ENCODE results near the gene CAPN15.
"Not testable (repeated sequence)": the region's sequence is repeated elsewhere in the genome, so short reads cannot be mapped to it uniquely, and the experiment has no call there.

CAPN15 gene

DNA sequence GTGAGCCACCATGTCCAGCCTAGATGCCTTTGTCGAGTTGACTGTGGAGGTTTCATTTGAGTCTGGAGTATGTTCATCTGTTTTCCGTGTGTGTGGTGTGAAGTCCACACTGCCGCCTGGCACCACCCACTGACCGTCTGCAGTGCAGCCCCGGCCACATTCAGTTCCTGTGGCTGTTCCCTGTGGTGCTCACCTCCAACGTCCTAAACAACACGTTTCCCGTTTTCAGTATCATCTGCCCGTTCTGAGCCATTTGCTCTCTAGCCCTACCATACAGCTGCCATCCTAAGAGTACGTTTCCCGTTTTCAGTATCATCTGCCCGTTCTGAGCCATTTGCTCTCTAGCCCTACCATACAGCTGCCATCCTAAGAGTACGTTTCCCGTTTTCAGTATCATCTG, 20.0 kb upstream of the CAPN15 start:
- not testable (repeated sequence) for DNase-seq (ENCODE audit: low spot score)

DNA sequence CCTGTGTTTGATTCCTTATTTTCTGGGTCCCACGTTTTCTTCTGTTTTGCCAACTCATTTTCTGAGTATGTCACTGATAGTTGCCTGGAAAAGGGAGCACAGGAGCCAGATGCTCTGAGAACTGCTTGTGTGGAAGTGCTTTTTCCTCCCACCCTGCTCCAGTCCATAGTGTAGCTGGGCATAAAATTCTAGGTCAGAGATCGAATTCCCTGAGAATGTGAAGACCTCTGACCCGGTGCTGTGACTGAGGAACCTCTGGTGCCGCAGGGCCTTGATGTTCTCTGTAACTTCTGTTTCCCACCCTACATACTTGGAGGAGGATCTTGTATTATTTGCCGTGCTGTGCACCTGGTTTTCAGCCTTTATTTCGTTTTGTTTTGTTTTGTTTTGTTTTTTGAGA, 19.5 kb upstream of the CAPN15 start:
- DNase-seq (ENCODE audit: low spot score): no peak

DNA sequence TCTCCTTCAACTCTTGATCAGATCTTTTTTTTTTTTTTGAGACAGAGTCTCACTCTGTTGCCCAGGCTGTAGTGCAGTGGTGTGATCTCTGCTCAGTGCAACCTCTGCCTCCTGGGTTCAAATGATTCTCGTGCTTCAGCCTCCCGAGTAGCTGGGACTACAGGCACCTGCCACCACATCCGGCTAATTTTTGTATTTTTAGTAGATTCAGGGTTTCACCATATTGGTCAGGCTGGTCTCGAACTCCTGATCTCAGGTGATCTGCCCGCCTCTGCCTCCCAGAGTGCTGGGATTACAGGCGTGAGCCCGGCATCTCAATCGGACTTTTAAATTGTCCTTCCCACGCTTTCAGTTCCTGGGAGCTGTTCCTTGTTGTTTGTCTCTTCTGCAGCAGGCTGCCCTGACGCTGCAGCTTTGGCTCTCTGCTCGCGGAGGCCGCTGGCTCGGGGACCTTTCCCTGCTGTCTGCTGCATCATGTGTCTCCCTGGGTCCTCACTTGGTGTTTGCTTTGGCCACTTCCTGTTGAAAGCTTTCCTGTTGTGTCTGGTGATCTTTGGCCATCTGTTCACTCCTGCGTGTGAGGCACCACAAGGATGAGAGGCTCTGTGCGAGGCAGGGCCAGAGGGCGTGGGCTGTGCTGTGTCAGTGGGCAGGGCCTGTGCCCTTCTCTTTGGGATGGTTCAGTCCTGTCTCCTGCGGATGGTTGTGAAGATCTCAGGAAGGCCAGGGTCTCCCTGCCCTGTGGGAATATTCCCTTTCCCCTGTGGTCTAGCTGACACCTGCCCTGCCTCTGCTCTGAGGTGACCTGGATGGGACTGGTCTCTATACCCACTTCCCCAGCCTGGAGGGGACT, 18.4 kb upstream of the CAPN15 start:
- DNase-seq (ENCODE audit: low spot score): no peak

GRCh38 chr16:510066-510825, 17.3 kb upstream of the CAPN15 start:
- no peak for DNase-seq (ENCODE audit: low spot score)

- DNase-seq (ENCODE audit: low spot score): no peak
Observed at GRCh38 chr16:512802-513201, 14.7 kb upstream of the CAPN15 start.

GRCh38 chr16:513950-514349, 13.6 kb upstream of the CAPN15 start:
- no peak for DNase-seq (ENCODE audit: low spot score)

DNA sequence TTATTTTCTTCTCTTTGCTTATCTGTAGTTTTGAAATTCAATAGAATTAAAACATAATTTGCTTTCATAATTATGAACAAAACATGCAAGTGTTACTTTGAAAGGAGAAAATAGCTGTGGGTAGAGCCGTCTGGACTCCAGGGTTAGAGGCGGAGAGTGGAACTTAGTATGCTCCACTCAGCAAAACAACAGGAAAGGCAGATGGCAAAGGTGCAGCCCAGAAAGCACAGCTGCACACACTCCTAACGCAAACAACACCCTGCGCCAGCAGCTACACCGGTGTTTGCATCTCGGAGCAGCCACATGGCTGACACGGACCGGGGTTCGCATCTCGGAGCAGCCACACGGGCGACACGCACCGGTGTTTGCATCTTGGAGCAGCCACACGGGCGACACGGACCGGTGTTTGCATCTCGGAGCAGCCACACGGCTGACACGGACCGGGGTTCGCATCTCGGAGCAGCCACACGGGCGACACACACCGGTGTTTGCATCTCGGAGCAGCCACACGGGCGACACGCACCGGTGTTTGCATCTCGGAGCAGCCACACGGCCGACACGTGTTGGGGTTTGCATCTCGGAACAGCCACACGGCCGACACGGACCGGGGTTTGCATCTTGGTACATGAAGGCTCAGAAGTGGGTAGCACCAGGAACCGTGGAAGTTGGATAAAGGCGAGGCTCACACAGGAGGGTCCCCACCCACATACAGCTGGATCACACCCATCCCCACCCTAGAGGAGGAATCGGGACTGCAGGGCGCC, 12.2 kb upstream of the CAPN15 start:
- no peak for DNase-seq (ENCODE audit: low spot score)

DNA sequence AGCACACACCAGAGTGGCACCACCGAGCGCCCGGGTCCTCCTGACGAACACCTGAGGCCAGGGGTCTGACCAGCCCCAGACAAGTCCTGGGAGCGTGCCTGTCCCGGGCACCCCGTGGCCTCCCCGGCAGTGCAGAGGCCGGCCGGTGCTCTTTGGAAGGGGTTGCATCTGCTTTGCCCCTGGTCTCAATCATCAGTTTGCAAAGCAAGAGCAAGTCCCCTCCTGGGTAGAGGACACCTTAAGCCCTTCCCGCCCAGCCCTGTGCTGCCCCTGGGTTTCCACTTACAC, 11.6 kb upstream of the CAPN15 start:
- no peak for DNase-seq (ENCODE audit: low spot score)

DNA sequence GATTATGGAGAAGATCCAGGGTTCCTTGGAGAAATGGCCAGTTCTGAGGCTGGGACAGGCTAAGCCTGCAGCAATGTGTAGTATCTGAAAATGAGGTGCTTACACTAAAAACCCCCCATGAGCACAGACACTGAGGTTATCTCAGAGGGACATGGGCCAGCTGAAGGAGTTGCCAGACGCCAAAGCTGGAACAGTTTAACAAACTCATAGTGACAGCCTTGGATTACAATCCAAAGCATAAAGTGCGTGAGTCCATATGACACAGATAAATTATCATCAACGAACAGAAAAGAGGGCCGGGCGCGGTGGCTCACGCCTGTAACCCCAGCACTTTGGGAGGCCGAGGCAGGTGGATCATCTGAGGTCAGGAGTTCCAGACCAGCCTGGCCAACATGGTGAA, 11.2 kb upstream of the CAPN15 start:
- no peak for DNase-seq (ENCODE audit: low spot score)

DNA sequence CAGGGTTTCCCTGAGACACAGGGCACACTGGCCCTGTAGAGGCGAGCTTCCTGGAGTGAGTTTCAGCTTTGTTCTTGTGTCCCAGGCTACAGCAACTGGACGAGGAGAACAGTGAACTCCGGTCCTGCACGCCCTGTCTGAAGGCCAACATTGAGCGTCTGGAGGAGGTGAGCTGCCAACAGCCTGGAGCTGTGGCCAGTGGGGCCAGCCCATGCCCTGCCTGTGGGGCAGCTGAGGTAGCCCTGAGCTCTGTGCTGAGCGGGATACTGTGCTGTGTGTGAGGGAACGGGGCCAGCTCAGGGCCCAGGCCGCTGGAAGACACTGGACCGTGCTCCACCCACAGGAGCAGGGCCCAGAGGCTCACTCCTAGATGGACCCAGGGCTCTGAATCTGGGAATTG, 8.7 kb upstream of the CAPN15 start:
- DNase-seq (ENCODE audit: low spot score): no peak

DNA sequence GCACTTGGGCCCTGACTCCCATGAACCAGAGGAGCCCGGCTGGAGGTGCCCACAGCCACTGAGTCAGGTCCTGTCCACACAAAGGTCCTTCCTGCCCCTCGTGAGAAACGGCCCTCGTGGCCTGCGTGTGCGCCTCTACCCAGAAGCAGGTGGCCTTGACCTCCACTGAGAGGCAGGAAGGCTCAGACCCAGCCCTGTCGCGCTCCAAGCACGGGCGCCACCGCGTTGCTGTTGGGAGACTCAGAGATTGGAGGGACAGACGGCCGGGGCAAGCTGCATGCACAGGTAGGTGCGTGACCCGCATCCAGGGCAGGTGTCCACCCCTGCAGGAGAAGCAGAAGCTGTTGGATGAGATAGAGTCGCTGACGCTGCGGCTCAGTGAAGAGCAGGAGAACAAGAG, 8.1 kb upstream of the CAPN15 start:
- DNase-seq (ENCODE audit: low spot score): no peak

DNA sequence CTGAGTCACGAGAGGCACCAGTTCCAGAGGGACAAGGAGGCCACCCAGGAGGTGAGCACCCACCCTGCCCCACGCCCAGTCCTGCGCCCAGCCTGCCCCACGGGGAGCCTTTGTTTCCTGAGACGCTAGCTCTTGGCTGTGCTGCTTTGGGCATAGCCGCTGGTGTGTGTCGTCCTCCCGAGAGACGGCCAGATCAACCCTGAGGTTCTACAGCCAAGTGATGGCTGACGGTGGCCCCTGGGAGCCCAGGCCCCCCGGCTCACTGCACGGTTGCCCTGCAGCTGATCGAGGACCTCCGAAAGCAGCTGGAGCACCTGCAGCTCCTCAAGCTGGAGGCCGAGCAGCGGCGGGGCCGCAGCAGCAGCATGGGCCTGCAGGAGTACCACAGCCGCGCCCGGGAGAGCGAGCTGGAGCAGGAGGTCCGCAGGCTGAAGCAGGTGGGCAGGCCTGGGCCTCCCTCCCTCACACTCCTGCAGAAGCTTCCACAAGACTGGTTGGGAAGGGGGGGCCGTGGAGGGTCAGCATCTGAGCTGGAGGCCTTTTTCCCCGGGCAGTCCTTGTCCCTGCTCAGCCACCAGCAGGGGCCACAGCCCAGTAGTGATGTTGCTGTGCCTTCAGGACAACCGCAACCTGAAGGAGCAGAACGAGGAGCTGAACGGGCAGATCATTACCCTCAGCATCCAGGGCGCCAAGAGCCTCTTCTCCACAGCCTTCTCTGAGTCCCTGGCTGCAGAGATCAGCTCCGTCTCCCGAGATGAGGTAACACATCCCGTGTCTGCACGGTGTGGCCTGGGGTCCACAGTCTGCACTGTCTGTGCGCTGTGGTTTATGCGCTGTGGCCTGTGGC, 7.4 kb upstream of the CAPN15 start:
- DNase-seq (ENCODE audit: low spot score): no peak

GRCh38 chr16:520847-521246, 6.7 kb upstream of the CAPN15 start:
- DNase-seq (ENCODE audit: low spot score): no peak

- DNase-seq (ENCODE audit: low spot score): no peak
Observed at GRCh38 chr16:521381-522210, 5.9 kb upstream of the CAPN15 start.

DNA sequence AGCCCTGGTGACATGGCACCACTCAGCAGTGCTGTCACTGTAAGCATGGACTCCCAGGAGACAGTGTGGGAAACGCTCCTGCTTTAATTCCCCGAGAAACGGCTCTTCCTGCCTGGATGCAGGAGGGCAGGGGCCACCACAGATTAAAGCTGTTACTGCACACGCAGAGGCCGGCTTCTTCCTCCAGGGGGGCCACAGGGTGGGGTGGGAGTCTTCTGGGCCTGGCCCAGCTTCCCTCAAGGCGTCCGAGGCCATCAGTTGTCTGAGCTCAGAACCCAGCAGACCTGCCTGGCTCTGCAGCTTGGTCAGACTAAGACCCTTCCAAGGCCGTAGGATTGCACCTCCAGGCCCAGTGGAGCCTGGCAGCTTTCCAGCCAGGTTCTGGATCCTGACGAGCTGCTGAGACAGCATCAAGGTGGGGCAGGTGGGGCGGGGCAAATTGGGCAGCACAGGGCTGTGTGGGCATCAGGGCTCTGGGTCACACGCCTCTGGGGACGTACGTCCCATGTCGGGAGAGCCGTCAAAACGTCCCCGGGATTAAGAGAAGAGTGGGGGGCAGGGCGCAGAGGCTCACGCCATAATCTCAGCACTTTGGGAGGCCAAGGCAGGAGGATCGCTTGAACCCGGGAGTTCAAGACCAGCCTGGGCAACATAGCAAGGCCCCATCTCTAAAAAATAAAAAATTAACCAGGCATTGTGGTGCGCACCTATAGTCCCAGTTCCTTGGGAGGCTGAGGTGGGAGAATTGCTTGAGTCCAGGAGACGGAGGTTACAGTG, 5.0 kb upstream of the CAPN15 start:
- DNase-seq (ENCODE audit: low spot score): no peak

DNA sequence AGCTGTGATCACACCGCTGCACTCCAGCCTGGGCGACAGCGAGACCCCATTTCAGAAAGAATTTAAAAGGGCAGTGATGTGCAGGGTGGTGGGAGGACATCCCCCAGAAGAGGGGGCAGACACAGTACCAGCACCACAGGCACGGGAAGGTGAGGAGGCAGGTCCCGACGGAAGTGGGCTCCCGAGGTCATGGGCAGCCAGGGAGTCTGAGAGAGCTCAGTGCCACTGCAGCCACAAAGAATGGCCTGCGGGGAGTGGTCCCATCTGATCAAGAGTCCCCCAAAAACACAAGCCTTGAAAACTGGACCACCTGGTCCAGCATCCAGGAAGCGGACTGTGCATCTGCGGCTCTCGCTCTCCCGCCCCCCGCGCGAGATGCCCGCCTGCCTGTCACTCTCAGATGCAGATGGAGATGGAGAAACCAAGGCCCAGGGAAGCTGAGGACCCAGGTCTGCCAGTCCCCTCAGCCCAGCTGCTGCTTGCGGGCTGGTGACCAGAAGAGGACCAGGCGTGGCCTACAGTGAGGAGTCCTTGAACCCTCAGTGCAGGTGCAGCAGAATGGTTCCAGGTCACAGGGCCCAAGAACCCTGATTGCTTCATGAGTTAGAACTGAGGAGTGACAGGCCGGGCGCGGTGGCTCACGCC, 4.3 kb upstream of the CAPN15 start:
- no peak for DNase-seq (ENCODE audit: low spot score)

- DNase-seq (ENCODE audit: low spot score): no peak
Observed at GRCh38 chr16:524274-525040, 3.1 kb upstream of the CAPN15 start.

GRCh38 chr16:525123-525519, 2.4 kb upstream of the CAPN15 start:
- DNase-seq (ENCODE audit: low spot score): no peak
